ENCODE data around the gene PDIA6. TPM values are rescaled to one million over a fixed set of nuclear protein-coding genes. Genes with fewer than 3 reads are reported as not detected.

PDIA6 gene
- total and polyA plus RNA-seq, 2 of the 4 experiments (the other 2 are of a cell fraction): 204 to 349 TPM

DNA sequence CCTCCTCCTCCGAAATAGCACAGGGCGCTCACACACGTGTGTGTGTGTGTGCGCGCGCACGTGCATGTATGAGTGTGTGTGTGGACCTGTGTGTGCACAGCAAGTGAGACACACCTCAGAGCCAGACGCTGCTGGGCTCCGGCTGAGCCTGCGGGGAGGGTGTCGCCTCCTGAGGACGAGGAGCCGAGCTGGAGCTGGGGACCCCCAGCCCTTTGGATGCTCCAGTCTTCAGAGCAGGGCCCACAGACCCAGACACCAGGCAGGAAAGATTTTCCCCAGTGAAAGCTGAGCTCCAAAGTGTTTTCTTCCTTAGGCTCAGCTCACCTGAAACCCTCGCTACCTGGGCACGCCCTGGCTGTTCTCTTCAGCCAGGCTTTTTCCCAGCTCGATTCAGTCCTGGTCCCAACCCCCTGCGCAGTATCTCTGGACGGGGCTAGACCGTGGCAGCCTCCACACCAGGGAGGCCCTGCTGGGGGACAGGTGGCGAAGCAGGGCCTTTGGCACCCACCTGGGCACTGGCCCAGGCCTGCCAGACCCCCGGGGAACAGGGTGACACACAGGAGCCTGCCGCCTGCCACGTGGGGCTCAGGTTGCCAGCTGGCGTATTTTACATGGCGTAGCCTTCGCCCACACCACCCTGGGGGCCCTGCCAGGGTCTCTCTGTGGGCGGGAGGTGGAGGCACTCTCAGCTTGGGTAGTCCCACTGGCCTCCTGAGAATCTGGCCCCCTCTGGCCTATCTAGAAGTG lies 36.2 kb downstream of the PDIA6 start:
- CTCF ChIA-PET: no interaction called here
- TF ChIP-seq NFE2L2 (IDR thresholded peaks at IDR 0.05; ENCODE audit: low read depth, low read length) (no peak), MAFK (IDR thresholded peaks at IDR 0.05; ENCODE audit: low read depth, low read length) (no peak), RAD21 (IDR thresholded peaks at IDR 0.05; ENCODE audit: low read length) (no peak), CEBPB (IDR thresholded peaks at IDR 0.05; ENCODE audit: low read depth, low read length) (no peak), MXI1 (IDR thresholded peaks at IDR 0.05; ENCODE audit: borderline replicate concordance, low read depth, low read length) (no peak), RCOR1 (IDR thresholded peaks at IDR 0.05; ENCODE audit: insufficient replicate concordance, low read length) (no peak), POLR2A (IDR thresholded peaks at IDR 0.05; ENCODE audit: low read depth, low read length) (no peak), SMC3 (IDR thresholded peaks at IDR 0.05; ENCODE audit: low read depth, low read length) (no peak), MAZ (IDR thresholded peaks at IDR 0.05; ENCODE audit: borderline replicate concordance, low read depth, low read length) (no peak), FOS (IDR thresholded peaks at IDR 0.05; ENCODE audit: low read depth, low read length) (no peak), CHD1 (IDR thresholded peaks at IDR 0.05; ENCODE audit: low read depth, low read length) (no peak), RFX5 (IDR thresholded peaks at IDR 0.05; ENCODE audit: low read depth, low read length) (no peak), BHLHE40 (IDR thresholded peaks at IDR 0.05; ENCODE audit: low read depth, low read length) (no peak)
- TF ChIP-seq, protein P1, sequence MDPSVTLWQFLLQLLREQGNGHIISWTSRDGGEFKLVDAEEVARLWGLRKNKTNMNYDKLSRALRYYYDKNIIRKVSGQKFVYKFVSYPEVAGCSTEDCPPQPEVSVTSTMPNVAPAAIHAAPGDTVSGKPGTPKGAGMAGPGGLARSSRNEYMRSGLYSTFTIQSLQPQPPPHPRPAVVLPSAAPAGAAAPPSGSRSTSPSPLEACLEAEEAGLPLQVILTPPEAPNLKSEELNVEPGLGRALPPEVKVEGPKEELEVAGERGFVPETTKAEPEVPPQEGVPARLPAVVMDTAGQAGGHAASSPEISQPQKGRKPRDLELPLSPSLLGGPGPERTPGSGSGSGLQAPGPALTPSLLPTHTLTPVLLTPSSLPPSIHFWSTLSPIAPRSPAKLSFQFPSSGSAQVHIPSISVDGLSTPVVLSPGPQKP (IDR thresholded peaks at IDR 0.05; ENCODE audit: borderline replicate concordance, low read depth, low read length): no peak
- TF ChIP-seq, protein P2, sequence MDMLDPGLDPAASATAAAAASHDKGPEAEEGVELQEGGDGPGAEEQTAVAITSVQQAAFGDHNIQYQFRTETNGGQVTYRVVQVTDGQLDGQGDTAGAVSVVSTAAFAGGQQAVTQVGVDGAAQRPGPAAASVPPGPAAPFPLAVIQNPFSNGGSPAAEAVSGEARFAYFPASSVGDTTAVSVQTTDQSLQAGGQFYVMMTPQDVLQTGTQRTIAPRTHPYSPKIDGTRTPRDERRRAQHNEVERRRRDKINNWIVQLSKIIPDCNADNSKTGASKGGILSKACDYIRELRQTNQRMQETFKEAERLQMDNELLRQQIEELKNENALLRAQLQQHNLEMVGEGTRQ (IDR thresholded peaks at IDR 0.05; ENCODE audit: low read depth, low read length): no peak
- TF ChIP-seq, protein P3, sequence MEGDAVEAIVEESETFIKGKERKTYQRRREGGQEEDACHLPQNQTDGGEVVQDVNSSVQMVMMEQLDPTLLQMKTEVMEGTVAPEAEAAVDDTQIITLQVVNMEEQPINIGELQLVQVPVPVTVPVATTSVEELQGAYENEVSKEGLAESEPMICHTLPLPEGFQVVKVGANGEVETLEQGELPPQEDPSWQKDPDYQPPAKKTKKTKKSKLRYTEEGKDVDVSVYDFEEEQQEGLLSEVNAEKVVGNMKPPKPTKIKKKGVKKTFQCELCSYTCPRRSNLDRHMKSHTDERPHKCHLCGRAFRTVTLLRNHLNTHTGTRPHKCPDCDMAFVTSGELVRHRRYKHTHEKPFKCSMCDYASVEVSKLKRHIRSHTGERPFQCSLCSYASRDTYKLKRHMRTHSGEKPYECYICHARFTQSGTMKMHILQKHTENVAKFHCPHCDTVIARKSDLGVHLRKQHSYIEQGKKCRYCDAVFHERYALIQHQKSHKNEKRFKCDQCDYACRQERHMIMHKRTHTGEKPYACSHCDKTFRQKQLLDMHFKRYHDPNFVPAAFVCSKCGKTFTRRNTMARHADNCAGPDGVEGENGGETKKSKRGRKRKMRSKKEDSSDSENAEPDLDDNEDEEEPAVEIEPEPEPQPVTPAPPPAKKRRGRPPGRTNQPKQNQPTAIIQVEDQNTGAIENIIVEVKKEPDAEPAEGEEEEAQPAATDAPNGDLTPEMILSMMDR (conservative IDR thresholded peaks at IDR 0.05; ENCODE audit: low read depth, low read length): no peak

More for the DNA sequence above, 36.2 kb downstream of the PDIA6 start:
- H3K36me3 ChIP-seq (ENCODE audit: control insufficient read depth, insufficient read depth, low read length): peaks cover 12% of the 10 kb centered on the region
- no peak overlapping the region for H3K4me2 ChIP-seq (ENCODE audit: low read depth, low read length)
- H2AK9ac ChIP-seq (replicated peaks; ENCODE audit: low read depth, low read length, poor library complexity): no peak overlapping the region
- no peak overlapping the region for H4K91ac ChIP-seq (ENCODE audit: insufficient read depth, low read depth, low read length)
- H2BK120ac ChIP-seq (ENCODE audit: low read depth, low read length): no peak overlapping the region
- no peaks in the 10 kb centered on the region; the same call in 1 of the 2 replicates for H4K20me1 ChIP-seq (ENCODE audit: insufficient read depth, low read length)
- POLR2A ChIA-PET (ENCODE audit: unreplicated experiment): no interaction called here
- H3K4ac ChIP-seq (ENCODE audit: low read depth, low read length): no peak overlapping the region
- H2AK5ac ChIP-seq (ENCODE audit: low read depth, low read length): no peak overlapping the region
- H3K4me1 ChIP-seq (ENCODE audit: control insufficient read depth, insufficient read depth, low read length): no peaks in the 10 kb centered on the region
- no peak overlapping the region for H3K4me3 ChIP-seq (ENCODE audit: insufficient read depth, low read depth, low read length)
- no peak for ATAC-seq (ENCODE audit: low read depth)
- no peak overlapping the region for H4K5ac ChIP-seq (ENCODE audit: low read depth, low read length)
- no peak overlapping the region for H2BK5ac ChIP-seq (ENCODE audit: low read depth, low read length, poor library complexity, severe bottlenecking)
- no peak overlapping the region for H3K27ac ChIP-seq (ENCODE audit: insufficient read depth, low read length)
- BruUV-seq (replicated peaks): no TSS peak
- peaks cover 3% of the 10 kb centered on the region; the same call in 1 of the 2 replicates for H3K27me3 ChIP-seq (ENCODE audit: control insufficient read depth, insufficient read depth, low read length)
- no peaks in the 10 kb centered on the region; a peak in 1 of 4 replicates for H3K79me1 ChIP-seq (ENCODE audit: low read depth in 1 of 2, low read length in 2 of 2)
- H3K9ac ChIP-seq (ENCODE audit: low read depth, low read length): no peak overlapping the region
- dilution Hi-C loops (cut with HindIII; ENCODE audit: low sequenced_read_pairs, unreplicated experiment): no loop called here
- no peak overlapping the region for H4K8ac ChIP-seq (ENCODE audit: low read depth in 2 of 2, low read length in 2 of 2)
- no peak overlapping the region for H3K23ac ChIP-seq (ENCODE audit: low read depth, low read length)
- no peaks in the 10 kb centered on the region for H3K9me3 ChIP-seq (ENCODE audit: control insufficient read depth, insufficient read depth, low read length)
- no peak overlapping the region for H3K14ac ChIP-seq (replicated peaks; ENCODE audit: low read depth, low read length)
- DNase-seq: no peak
- no peak overlapping the region for H3K18ac ChIP-seq (ENCODE audit: low read depth, low read length)
- H2BK20ac ChIP-seq (ENCODE audit: low read depth, low read length): no peak overlapping the region
- no peaks in the 10 kb centered on the region for H3K9me1 ChIP-seq (ENCODE audit: insufficient read depth, low read length)
- WGBS, 2 experiments (ENCODE audit: extremely low coverage in 2 of 2, insufficient read length in 1 of 2): 83% methylated on average over 10 of the region's 27 CpGs; no CpG with 5 or more reads in 1 of the 2 experiments
- intact Hi-C loops (cut with micrococcal nuclease): no loop called here
- no peak overlapping the region for H2BK15ac ChIP-seq (ENCODE audit: low read depth, low read length)
- in situ Hi-C loops (cut with MboI; ENCODE audit: low sequenced_read_pairs): no loop called here
- H2AFZ ChIP-seq (replicated peaks; ENCODE audit: low read length, poor library complexity): no peak overlapping the region
- H3K56ac ChIP-seq (ENCODE audit: extremely low read depth, insufficient read depth, low read length): no peak overlapping the region
